ENCODE measurements around the gene PLSCR2.

GRCh38 chr3:146470425-146470990 lies 1.1 kb upstream of the PLSCR2 start:
- TF ChIP-seq NFRKB (IDR thresholded peaks at IDR 0.05) (no peak), TARDBP (IDR thresholded peaks at IDR 0.05) (no peak), BHLHE40 (IDR thresholded peaks at IDR 0.05; ENCODE audit: borderline replicate concordance) (no peak), FOXA1 (IDR thresholded peaks at IDR 0.05) (no peak)
